RKO (cell line): ENCODE results near the gene ARIH2.

ENCODE experiments used
- DNase-seq: peaks from one replicate; pipeline ENCODE4 v3.0.0-alpha.2; 2016; ENCODE audit warnings: low spot score

Gene ARIH2

DNA sequence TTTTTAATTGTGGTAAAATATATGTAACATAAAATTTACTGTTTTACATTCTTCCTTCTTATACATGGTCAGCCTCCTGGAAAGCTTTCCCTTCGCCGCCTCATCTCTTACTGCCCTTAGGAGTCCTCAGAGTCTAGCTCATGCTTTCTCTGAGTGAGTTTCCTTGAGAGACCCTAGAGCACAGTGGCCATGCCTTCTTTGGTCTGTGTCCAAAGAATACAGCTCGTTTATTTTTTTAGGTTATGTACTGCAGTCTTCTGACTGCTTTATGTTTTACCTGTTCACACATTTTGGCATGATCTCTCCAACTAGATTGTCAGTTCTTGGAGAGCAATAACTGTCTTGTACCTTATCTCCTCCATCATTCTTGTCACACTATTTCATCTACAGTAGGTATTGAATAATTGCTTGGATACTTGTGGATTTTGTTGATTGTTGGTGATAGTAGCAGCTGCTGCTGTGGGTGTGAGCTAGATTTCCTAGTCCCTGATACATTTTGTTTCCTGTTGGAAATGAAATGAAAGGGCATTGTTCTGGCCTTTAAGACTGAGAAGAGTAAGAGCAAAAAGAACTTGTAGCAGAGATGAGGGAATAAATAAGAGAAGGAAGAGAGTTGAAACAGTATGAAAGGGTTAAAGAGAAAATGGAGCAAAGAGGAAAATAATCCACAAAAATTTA lies 10.9 kb downstream of the ARIH2 start:
- no peak for DNase-seq

- no peak for DNase-seq
These were observed 11.9 kb downstream of the ARIH2 start for GRCh38 chr3:48930590-48930989.

GRCh38 chr3:48931944-48932580 lies 13.4 kb downstream of the ARIH2 start:
- no peak for DNase-seq

DNA sequence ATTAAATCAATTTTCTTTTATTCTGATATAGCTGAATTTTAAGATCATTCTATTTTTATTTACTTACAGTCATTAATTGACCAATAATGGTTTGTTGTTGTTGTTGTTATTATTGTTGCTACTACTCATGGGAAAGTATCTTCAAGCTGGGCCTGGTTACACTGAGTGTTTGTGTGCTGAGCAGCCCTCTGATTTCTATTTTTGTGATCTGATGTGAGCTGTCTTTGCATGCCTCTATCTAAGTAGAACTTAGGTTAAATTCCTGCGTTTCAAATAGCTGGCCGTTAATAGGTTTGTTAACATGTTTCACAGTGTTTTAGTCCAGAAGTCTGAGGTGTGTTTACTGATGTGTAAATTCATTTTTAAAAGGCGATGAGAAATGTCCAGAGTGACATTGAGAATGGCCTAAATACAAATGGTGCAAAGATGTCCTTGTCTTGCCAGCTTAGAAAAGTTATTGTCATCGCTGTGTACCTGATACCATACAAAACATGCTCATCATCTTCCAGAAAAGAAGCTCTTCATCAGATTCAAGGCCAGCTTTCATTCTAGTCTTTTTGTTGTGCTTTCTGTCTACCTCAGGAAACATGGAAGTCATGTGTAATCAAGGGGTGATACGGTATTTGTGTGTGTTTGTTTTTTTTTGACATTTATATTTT lies 15.8 kb downstream of the ARIH2 start:
- DNase-seq, result no peak

DNA sequence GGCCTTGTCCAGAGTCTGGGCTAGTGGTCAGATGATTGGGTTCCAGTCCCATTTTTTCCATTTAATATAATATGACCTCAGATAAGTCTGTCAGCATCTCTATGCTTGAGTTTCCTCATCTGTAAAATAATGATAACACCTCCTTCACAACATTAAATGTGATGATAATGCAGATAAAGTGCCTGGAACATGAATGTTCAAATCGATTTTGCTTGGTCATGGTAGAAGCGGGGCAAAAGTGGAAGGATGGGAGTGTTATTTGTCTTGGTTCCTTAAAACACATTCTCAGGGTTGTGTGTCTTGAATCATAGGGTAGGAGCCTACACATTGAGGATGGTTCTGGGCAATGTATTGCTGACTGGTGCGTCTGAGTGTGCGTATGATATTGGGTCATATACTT lies 16.9 kb downstream of the ARIH2 start:
- no peak for DNase-seq

- DNase-seq, result no peak
These were observed 19.5 kb downstream of the ARIH2 start for GRCh38 chr3:48938156-48938555.

DNA sequence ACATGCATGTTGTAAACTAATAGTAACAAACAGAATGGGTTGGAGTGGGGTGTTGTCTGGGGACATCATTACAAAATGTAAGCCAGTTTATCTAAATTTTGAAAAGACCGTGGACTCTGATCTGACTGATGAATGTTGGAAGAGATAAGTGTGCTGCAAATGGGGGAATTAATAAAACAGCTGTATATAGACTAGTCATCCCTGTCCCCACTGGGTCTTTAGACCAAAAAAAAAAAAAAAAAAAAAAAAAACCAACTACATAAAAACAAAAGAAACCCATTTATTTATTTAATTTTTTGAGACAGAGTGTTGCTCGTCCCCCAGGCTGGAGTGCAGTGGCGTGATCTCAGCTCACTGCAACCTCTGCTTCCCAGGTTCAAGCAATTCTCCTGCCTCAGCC lies 20.0 kb downstream of the ARIH2 start:
- no peak for DNase-seq

- no peak for DNase-seq
These were observed 26.8 kb downstream of the ARIH2 start for GRCh38 chr3:48945432-48945831.

DNA sequence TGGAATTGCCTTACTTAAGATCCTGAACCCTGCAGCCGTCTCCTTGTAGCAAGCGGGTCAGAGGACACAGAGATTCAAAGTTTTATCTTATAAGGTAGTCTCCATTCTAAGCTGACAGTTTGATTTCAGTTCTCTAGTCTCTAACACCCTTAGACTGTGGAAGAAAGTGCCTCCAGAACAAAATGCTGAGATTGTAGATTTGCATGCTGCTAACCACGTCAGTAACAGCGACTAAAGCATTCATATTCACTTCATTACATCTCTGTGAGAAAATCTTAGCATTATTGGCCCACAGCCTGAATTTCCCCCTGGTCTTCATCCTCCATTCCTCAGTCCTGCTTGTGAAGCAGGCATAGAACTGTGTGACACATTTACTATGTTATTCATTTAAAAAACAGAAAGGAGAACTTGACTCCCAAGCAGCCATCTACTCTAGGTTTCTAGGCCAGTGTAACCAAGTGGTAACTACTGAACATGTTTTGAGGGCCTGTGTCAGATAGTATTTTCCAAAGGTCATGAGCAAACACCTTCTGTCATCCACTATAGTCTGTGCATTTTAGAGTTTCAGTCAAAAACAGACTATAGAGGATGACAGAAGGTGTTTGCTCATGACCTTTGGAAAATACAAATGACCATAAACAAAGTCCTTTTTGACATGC lies 27.4 kb downstream of the ARIH2 start:
- no peak for DNase-seq

DNA sequence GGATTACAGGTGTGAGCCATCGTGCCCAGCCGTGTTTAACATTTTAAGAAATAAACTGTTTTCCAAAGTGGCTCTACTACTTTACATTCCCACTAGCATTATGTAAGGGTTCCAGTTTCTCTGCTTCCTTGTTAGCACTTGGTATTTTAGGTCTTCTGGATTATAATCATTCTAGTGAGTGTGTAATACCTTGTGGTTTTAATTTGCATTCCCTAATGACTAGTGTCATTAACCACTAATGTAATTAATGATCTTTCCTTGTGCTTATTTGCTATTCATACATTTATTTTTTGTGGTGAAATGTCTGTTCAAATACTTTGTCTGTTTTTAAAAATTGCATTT lies 30.7 kb downstream of the ARIH2 start:
- no peak for DNase-seq

DNA sequence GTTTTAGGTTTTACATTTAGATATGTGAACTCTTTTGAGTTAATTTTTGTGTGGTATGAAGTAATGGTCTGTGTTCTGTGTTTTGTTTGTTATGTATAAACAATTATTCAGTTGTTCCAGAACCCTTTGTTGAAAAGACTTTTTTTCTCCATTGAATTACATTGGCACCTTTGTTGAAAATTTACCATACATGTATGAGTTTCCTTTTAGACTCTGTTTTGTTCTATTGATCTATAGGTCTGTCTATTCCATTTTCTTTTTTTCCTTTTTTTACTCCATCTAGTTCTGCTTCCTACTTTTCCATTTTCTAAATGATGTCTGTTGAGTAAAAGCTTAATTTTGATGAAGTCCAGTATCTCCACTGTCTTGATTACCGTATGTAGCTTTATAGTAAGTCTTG lies 31.4 kb downstream of the ARIH2 start:
- no peak for DNase-seq

- no peak for DNase-seq
These were observed 33.1 kb downstream of the ARIH2 start for GRCh38 chr3:48951764-48952163.

GRCh38 chr3:48952510-48953118 lies 34.0 kb downstream of the ARIH2 start:
- DNase-seq, result no peak

DNA sequence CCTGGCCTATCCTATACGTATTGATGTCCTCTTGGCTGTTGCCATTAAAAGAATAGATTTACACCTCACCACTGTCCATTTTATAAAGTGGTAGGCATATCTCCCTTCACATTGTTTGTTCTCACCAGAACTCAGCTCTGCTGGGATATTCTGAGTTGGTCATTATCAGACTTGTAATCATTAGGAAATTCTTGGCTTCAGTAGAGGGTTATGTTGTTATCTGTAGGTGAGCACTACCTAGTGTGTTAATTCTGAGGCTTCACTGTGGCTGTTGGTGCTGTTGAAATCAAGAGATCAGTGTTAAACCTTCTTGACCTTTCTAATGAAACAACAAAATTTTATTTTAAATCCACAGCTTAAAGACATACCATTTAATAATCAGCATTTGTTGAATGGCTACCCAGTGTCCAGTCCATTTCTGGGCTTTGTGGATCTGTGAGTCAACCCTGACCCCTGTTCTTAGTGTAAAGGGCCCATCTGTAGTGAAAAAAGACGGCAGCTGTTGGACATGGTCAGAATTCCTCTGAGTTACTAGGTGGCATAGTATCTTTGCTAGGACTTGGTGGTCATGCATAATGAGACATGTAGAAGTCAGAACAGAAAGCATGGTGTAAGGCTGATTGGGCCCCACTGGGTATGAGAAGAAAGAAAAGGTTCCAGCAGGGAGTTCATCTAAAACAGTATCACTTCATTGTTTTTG lies 38.5 kb downstream of the ARIH2 start:
- DNase-seq, result no peak

DNA sequence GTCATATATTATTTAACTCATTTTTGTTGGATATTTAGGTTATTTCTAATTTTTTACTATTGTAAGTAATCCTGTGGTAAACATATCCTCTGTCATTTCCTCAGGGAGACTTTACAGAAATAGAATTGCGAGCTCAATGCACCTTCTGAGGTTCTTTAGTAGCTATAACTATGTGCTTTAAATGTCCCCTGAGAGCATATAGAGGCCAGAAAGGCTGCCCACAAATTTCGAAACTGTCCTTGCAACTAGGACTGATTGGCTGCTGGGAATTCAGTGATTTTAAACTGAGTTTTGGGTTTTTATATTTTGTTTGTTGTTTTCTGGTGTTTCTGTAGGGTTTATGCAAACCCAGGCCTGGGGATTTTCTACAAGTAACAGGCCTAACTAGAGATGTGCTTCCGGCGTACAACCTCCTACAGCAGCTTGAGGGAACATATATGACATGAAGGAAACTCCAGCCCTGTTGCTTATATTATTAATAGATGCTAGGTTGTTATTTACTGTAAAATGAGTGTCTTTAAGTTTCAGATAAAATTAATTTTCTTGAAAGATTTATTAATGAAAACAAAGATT lies 42.3 kb downstream of the ARIH2 start:
- no peak for DNase-seq

GRCh38 chr3:48962340-48962739 lies 43.7 kb downstream of the ARIH2 start:
- no peak for DNase-seq

GRCh38 chr3:48962939-48963338 lies 44.3 kb downstream of the ARIH2 start:
- no peak for DNase-seq

DNA sequence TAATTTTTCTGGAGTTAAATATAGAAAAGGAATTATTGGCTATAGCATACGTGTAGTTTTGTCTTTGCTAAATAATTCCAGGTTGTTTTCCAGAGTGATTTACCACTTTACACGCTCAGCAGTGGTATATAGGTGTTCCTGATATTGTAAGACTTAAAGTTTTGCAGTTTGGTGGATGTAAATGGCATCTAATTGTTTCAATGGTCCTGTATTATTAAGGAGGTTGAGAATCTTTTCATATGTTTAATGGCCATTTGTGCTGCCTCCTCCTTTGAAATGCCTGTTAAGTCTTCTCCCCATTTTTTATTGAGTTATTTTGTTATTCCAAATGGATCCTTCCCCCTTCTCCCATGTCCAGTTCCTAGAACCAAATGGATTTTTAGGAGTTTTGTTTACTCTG lies 44.9 kb downstream of the ARIH2 start:
- DNase-seq, result no peak

DNA sequence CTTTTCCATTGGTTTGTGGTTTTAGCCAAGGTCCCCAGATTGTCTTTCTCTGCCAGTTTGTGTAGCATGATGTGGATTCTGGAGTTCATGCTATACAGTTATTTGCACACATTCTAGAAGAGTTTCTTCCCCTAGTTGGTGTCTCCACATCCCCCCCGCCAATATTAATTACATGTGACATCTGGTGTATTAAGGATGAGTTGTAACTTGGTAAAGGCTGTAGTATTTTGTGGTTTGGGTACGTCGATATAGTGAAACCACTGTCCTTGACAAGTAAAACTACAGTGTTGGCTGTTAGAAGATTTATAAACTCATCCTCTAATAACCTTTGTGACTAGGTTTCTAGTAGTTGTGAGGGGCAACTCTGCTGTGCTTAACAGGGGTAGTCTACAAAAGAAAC lies 47.7 kb downstream of the ARIH2 start:
- DNase-seq, result no peak

DNA sequence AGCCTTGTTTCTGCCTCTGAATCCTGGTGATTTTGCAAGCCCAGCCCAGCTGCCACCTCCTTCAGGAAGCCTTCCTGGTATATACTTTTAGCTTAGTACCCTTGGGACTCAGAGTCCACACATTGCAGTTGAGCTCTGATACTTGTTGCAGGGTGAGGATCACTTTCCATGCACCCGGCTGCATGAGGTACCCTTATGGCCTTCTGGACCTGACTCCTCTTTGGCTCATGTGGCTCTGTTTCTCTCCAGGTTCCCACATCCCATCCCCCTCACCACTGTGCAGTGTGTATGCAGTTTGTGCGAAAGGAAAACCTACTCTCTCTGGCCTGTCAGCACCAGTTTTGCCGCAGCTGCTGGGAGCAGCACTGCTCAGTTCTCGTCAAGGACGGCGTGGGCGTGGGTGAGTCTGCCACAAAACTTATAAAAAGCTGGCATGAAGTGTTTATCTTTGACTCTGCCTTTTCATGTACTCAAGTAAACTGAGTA lies 48.3 kb downstream of the ARIH2 start:
- DNase-seq, result no peak

- DNase-seq, result no peak
These were observed 51.9 kb downstream of the ARIH2 start for GRCh38 chr3:48970586-48970985.
